Neural crest cell (in vitro differentiated cells): ENCODE results near the gene DNM3. TPM values are rescaled to one million over a fixed set of nuclear protein-coding genes. Genes with fewer than 3 reads are reported as not detected.

Source experiments
- DNase-seq: peaks from one replicate; pipeline ENCODE4 v3.0.0; 2021; ENCODE audit warnings: low read depth, mixed read lengths, low spot score
- H3K27ac Mint-ChIP-seq: one replicate; pipeline ENCODE4 v1.8.0; 2021; ENCODE audit warnings: mild to moderate bottlenecking, mixed read lengths; ENCODE audit not compliant: unreplicated experiment
- H3K27me3 Mint-ChIP-seq: 2 replicates; pipeline ENCODE4 v1.8.0; 2021; ENCODE audit warnings: low read depth, mild to moderate bottlenecking, mixed read lengths
- H3K36me3 Mint-ChIP-seq: 2 replicates; pipeline ENCODE4 v1.8.0; 2021; ENCODE audit warnings: low read depth, mild to moderate bottlenecking, mixed read lengths
- H3K4me1 Mint-ChIP-seq: 2 replicates; pipeline ENCODE4 v1.8.0; 2021; ENCODE audit warnings: mixed read lengths
- H3K4me3 Mint-ChIP-seq: one replicate; pipeline ENCODE4 v1.8.0; 2021; ENCODE audit warnings: mild to moderate bottlenecking, mixed read lengths
- H3K9me3 Mint-ChIP-seq: 2 replicates; pipeline ENCODE4 v1.8.0; 2021; ENCODE audit warnings: mixed read lengths
- CTCF ChIP-seq: fragments of 200-600 bp; sonication (generic); conservative IDR thresholded peaks from 2 replicates; pipeline ENCODE4 v1.5.0; 2021; ENCODE audit warnings: antibody characterized with exemption, mild to moderate bottlenecking
- total RNA-seq: library from RNA; stranded (reverse); gene quantifications from 2 replicates; pipeline ENCODE4 v1.2.1, GENCODE V29; 2021

Gene DNM3
- total RNA-seq, 1 donor from 2014 or later = 3.5 TPM

DNA sequence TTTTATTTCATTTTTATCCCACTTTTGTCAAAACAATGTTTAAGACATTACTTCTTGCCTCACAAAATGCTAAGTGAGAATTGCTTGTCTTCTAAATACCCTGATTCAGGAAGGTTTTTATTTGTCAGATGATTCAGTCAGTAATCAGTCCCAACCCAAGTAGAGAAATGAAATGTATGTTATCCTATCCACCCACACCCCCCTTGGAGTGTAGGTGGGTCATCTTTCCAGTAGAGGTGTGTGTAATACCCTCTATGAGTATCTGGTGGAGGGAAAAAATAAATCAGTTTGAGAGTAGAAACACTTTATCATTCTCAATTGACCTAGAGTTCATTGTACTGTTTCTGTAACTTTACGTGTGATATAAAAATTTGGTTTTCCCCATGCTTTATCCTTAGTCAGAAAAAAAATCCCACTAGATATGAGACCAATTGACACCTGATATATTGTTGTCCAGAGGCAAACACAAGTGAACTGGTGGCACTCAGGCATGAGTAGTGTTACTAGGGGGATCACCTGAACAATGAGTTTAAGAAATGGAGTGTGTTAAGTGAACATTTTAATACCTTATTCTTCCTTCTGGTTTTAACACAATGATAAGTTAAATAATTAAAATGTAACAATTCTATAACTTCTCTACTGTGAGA is 425.4 kb downstream of the DNM3 start:
- Mint-ChIP-seq H3K4me3 (no peak overlapping the region), H3K27me3 (no peaks in the 10 kb centered on the region), H3K27ac (no peak overlapping the region), H3K36me3 (peaks cover 3% of the 10 kb centered on the region), H3K4me1 (peaks cover 4% of the 10 kb centered on the region), H3K9me3 (peaks cover 3% of the 10 kb centered on the region)
- DNase-seq = no peak
- no peak for TF ChIP-seq CTCF

- Mint-ChIP-seq H3K4me3 (no peak overlapping the region), H3K4me1 (peaks cover 4% of the 10 kb centered on the region), H3K27ac (no peak overlapping the region), H3K9me3 (no peaks in the 10 kb centered on the region), H3K27me3 (no peaks in the 10 kb centered on the region), H3K36me3 (no peaks in the 10 kb centered on the region)
- DNase-seq = no peak
- no peak for TF ChIP-seq CTCF
Measured at GRCh38 chr1:172268237-172268636, 426.9 kb downstream of the DNM3 start.

GRCh38 chr1:172269084-172269483 is 427.8 kb downstream of the DNM3 start:
- no peak for TF ChIP-seq CTCF
- no peaks in the 10 kb centered on the region for H3K9me3 Mint-ChIP-seq
- H3K27ac Mint-ChIP-seq = no peak overlapping the region
- no peak overlapping the region for H3K4me3 Mint-ChIP-seq
- DNase-seq = no peak
- no peaks in the 10 kb centered on the region for H3K27me3 Mint-ChIP-seq
- no peaks in the 10 kb centered on the region for H3K36me3 Mint-ChIP-seq
- H3K4me1 Mint-ChIP-seq = peaks cover 4% of the 10 kb centered on the region

GRCh38 chr1:172269644-172270043 is 428.3 kb downstream of the DNM3 start:
- Mint-ChIP-seq H3K36me3 (no peaks in the 10 kb centered on the region), H3K27ac (peak overlapping the region; percentile 54), H3K27me3 (no peaks in the 10 kb centered on the region), H3K4me1 (peaks cover 4% of the 10 kb centered on the region), H3K9me3 (no peaks in the 10 kb centered on the region), H3K4me3 (no peak overlapping the region)
- no peak for DNase-seq
- no peak for TF ChIP-seq CTCF

DNA sequence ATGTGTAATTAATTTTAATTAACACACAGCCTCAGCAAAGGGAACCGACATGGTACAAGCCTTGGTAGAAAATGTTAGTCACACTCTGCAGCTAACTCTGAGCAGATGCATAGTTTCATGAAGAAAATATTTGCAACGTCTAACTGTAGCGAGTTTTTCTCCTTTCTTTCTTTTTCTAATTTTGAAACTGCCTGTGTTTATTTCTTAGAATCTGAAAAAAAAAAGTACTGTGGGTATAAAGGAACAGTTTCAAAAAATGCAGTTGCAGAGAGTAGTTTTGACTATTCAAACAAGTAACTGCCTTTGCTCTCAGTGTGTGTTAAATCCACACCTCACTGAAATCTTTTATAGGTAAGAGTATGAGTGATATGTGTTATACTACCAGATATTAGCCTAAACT is 429.3 kb downstream of the DNM3 start:
- H3K4me1 Mint-ChIP-seq = peaks cover 4% of the 10 kb centered on the region
- no peaks in the 10 kb centered on the region for H3K27me3 Mint-ChIP-seq
- H3K27ac Mint-ChIP-seq = no peak overlapping the region
- no peaks in the 10 kb centered on the region for H3K9me3 Mint-ChIP-seq
- no peaks in the 10 kb centered on the region for H3K36me3 Mint-ChIP-seq
- H3K4me3 Mint-ChIP-seq = no peak overlapping the region
- no peak for DNase-seq
- TF ChIP-seq CTCF = no peak

GRCh38 chr1:172272087-172272486 is 430.8 kb downstream of the DNM3 start:
- Mint-ChIP-seq H3K36me3 (no peaks in the 10 kb centered on the region), H3K27me3 (no peaks in the 10 kb centered on the region), H3K4me1 (peaks cover 4% of the 10 kb centered on the region), H3K27ac (no peak overlapping the region), H3K4me3 (no peak overlapping the region), H3K9me3 (no peaks in the 10 kb centered on the region)
- no peak for TF ChIP-seq CTCF
- no peak for DNase-seq
